T47D (cell line): Measurements from ENCODE around the gene TWIST1.

Source experiments
- DNase-seq, 2 experiments: peaks; one replicate each; pipeline versions ENCODE4 v3.0.0 to v3.0.0-alpha.2; 2011 to 2012; ENCODE audit warnings: low read depth in 1 of 2, low spot score in 1 of 2
- JUND ChIP-seq: IDR thresholded peaks from 2 replicates; pipeline ENCODE4 v1.6.1; 2012; ENCODE audit warnings: low read depth
- in situ Hi-C: cut with HindIII; loops from 2 replicates; pipeline ENCODE4 v1.10.0; 2016; ENCODE audit warnings: low sequenced_read_pairs, low pct_unique_long_range_greater_than_20kb

TWIST1 gene

DNA sequence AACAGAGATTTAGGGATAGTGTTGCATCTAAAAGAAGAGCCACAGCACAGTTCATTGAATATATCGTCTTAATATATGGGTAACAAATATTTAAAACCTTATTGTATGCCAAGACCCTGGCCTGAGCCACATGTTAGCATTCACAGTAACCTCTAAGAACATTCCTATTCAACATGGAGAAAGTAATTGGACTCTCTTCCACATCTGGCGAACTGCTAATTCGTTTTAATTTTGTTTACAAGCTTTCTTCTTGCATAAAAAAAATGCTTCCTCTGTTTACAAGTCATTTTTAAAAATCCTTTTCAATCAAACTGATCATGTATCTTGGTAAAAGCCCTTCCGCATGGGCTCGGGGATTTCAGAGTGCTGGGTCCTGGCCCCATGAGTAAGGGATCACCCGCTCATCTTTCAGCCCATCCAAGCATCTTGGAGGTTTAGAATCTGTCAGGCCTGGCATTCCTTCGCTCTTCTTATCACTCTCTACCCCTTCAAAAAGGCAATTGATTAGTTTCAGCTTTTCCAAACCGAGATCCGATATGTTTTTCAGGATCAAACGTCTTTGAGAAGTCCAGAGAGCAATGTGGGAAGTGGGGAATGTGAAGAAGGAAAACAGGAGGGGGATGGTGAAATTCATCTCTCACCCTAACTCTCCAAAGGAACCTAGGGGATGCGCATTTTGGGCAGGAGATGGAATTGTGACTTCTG lies 7.3 kb downstream of the TWIST1 start:
- no peak for DNase-seq
- no peak for TF ChIP-seq JUND
- in situ Hi-C loops, result no loop called here

DNA sequence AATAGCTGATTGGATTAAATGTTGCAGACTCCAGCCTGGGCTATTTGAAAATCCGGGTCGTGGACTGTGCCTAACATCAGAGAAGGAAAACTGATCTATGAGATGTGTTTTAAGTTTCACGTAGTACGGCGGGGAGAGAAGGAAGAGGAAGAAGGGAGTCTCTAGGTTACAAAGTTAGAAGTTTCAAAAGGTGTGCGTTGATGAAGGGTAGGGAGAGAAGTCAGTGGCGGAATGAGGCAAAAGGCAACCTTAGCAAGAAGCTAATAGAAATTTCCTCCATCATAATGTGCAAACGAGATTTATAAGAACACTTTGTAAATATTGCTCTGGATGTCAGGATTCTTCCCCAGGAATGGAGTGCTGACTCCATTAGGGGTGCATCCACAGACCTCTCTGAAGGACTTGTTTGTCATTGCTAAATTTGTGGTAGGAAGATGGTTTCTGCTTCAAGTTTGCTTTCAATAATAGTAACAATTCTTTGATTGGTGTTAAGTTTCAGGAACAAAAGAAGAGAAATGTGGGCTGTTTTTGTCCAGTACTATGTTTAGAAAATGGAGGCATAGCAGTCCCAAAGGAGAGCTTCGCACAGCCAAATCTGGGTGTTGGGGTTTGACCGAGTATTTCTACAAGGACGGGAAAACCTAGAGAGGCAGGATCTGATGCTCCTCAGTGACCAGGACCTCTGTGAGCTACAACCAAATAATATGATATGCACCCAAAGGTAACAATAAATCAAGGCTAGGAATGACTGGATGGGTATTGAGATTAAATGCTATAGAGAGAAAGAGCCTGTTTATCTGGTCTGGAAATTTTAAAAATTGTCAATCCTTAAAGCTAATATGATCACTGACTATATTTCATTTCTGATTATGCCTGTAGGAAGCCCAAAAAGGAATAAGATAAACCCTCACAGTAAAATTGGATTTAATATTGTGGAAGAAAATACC lies 8.2 kb downstream of the TWIST1 start:
- in situ Hi-C loops, result no loop called here
- TF ChIP-seq JUND, result no peak
- no peak for DNase-seq

DNA sequence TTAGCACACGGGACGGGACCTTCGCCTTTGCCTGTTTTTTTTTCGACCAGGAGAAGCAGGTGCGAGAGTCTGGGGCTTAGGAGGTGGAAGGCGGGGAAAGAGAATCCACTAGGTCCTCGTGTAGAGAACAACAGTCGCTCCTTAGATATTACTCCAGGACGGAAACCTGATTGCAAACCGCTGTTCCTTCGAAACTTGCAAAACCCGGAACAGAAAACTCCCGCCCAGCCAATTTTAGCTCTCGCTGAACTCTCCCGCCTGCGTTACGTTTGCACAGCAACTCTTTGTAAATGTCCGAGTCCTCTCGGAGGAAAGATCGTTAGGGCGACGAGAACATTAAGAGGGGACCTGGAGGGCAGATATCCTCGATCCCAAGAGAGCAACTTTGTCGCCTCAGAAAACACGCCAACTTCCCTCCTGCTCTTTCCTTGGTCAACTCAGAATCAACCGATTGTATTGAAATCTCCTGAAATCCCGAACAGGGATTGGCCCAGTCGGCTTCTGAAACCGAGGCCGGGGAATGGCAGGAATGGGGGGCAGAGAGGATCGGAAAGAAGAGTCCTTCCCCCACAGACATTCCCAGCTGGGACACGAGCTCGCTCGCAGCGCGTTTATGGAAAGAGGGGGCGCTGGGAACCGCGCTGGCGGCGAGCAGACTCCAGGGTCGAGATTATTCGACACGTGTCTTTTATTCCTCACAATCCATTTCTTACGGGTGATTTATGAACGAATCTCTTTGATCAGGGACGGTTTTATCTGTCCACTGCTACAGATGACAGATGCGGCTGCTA lies 9.9 kb downstream of the TWIST1 start:
- no peak for DNase-seq
- no peak for TF ChIP-seq JUND
- in situ Hi-C loops, result no loop called here

DNA sequence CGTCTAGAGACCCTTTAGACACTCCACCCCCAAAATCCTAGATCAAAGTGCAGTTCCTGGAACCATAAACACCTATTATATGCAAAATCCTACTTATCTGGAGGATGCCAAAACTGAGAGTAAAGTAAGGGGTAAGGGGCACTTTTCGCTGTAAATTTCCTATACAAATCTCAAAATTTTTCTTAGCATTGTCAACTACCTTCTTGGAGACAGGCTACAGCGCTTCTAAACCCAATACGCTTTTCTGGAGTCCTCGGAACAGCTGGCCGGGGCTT lies 10.4 kb downstream of the TWIST1 start:
- DNase-seq, result no peak
- in situ Hi-C loops, result no loop called here

DNA sequence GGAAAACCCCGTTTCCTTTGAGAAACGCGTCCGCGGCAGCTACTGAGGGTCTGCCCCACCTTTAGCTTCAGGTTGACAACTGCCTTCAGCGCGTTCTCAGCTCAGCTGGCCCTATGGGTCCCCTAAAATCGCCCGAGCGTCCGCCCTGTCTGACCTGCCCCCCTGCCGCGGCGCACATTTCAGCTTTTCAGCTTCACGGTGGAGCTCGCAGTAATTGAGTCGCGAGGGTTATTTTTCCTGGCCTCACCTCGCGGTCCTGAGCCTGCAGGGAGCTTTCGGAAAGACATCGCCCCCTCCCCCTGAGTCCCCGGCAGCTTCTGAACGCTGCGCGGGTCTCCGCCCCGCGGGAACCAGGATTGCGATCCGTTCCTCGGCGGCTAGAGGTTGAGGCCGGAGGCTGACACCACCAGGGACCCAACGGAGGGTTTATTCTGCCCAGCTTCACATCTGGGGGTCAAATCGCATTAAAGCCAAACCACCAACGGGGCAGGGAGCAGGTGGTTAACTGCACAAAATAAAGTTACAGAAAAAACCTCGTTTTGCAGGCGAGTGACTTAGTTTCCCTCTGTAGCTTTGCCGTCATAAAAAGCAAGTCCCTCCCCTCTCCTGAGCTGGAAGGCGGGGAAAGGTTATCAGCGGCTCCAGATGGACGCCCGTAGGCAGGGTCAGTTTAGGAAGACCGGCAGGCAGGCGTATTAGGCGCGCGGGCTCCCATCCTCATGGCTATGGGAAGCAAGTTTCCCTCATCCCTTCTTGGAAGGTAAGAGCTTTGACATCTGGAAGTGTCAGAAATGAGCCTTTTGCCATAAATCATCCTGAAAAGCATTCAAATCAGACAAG lies 11.0 kb downstream of the TWIST1 start:
- DNase-seq, result no peak
- in situ Hi-C loops, result no loop called here
- no peak for TF ChIP-seq JUND

More for the DNA sequence above, 10.4 kb downstream of the TWIST1 start:
- no peak for TF ChIP-seq JUND

DNA sequence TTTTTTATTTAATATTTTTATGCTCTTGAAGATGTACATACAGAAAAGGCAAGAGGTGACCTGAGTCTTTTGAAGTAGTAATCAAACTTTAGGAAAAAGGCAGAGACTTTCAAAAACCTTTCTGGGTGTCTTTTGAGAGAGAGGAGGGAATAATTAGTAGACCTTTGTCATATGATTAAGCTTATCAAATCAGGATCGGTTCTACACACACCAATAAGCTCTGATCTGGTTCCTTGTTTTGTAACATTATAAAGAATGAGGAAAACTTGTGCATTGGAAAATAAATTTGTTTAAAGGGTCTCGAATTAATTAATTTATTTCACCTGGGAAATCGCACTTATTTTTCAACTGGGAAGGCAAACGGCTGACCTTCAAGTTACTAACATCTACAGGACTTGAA lies 11.9 kb downstream of the TWIST1 start:
- DNase-seq, result no peak
- TF ChIP-seq JUND, result no peak
- in situ Hi-C loops, result no loop called here

DNA sequence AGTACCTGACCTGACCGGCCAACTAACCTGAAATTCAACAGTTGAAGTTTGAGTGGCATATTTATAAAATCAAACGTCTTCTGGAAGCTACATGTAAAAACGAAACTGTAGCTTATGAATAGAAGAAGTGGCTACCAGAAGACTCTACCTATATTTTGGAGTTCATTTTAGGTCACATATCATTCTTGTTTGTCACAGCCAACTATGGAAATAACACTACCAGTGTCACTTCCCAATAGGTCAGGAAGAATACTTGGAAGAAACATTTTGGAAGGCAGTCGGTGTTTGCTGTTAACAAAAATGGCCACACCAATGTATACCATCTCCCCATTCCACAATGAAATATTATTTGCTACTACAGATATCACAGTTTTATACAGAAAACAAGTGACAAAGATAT lies 12.6 kb downstream of the TWIST1 start:
- TF ChIP-seq JUND, result no peak
- in situ Hi-C loops, result no loop called here
- DNase-seq, result no peak

DNA sequence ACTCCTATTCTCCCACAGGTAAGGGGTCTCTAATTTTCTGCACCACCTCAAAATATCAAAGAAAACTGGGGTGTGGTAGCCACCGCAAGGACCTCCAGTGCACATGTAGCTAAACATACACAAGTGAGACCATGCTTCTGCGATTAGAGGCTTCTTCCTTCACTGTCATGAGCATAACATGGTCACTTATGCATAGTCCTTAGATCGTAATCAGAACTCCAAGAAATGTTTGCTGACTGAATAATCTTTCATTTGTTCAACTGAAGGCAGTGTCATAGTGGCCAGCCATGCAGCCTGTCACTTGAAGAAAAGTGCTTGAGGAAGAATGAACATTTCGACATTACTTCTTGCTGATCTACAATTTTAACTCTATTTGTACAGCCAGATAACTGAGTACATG lies 14.6 kb downstream of the TWIST1 start:
- in situ Hi-C loops, result no loop called here
- peak in 1 of 2 experiments; percentile 18 for DNase-seq
- TF ChIP-seq JUND, result no peak

DNA sequence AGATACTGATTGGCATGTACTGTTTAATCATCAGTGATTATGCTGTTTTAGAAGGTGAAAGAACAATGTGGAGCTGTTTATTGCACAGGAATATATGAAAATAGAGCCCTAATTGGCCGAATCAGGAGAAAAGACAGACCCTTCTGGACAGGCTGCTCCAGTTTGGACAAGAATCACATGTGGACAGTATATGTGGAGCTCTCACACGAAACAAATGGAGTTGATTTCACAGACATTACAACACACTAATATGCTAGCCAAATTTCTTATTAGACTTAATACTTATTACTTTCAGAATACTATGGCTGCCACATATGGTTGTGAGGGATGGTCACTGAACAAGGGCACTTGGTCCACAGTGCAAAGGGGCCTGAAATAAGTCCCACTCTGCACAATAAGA lies 15.5 kb downstream of the TWIST1 start:
- no peak for DNase-seq
- in situ Hi-C loops, result no loop called here
- TF ChIP-seq JUND, result no peak

DNA sequence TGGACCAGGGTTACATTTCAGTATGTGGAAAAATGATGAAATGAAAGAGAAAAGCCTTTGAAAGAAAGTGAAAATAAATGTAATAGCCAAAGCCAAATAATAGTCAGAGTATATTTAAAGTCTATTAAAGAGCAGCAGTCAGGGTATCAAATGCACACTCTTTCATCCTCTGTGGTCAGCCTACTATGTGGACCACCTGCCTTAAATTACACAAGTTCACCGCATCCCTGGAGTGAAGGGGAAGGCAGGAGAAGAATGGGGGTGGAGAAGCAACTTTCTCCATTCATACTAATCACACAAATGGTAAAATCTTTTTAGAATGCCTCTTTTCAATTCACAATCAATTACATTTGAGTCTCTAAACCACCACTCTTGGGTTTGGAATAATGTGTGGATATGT lies 16.0 kb downstream of the TWIST1 start:
- TF ChIP-seq JUND, result no peak
- in situ Hi-C loops, result no loop called here
- DNase-seq, result no peak

DNA sequence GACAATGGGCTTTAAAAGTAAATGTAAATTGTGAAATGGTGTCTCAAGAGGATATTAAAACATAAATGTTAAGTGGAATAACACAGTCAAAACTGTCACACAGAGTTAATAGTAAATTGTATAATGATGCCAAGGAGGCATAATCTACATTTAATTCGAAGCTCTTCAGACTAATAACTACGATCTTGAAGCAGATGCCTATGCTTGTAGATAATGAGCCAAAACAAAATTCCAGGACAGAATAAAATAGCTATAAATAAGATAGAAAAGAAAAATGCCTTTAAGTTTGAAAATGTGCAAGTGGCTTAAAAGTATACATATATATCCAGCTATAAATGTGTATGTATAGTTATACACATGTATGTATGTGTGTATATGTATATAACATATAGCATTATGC lies 17.5 kb downstream of the TWIST1 start:
- DNase-seq, result no peak
- TF ChIP-seq JUND, result no peak
- in situ Hi-C loops, result no loop called here

DNA sequence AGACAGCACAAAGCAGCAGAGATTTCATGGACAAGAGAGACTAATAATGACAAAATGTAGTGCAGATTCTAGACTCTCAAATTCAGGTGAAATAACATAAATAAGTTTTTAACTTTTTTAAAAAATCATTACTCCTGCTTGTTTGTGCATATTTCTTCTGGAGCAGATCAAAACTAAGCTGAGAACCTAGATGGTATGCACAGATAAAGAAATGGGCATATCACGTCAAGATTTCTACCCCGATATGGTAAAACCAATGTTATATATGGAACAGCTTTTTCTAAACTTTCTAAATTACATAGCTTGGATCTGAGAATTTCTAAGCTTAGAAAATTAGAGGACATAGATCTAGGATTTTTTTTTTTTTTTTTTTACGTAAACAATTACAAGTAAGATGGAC lies 18.2 kb downstream of the TWIST1 start:
- in situ Hi-C loops, result no loop called here
- DNase-seq, result no peak
- TF ChIP-seq JUND, result no peak
